Liver (tissue), 9 donors: ENCODE results near the gene GMDS. TPM values are rescaled to one million over a fixed set of nuclear protein-coding genes. Genes with fewer than 3 reads are reported as not detected.

Source experiments
- DNase-seq: peaks from one replicate; pipeline ENCODE4 v3.0.0-alpha.2; 2017; ENCODE audit warnings: low spot score
- H3K27ac ChIP-seq, 2 donors: one replicate each; pipeline ENCODE4 v1.7.0; 2013; ENCODE audit warnings: inconsistent platforms in 2 of 2, low read length in 2 of 2, control low read depth in 1 of 2, low read depth in 1 of 2, mild to moderate bottlenecking in 1 of 2
- H3K27me3 ChIP-seq, 4 donors: one replicate each; pipeline versions ENCODE4 v1.6.1 to v1.7.0; 2013; ENCODE audit warnings: low read length in 3 of 4, inconsistent platforms in 1 of 4, mild to moderate bottlenecking in 1 of 4, moderate library complexity in 1 of 4; ENCODE audit not compliant: control insufficient read depth in 4 of 4, insufficient read depth in 4 of 4
- H3K36me3 ChIP-seq, 4 donors: one replicate each; pipeline versions ENCODE4 v1.6.1 to v1.7.0; 2013; ENCODE audit warnings: low read length in 3 of 4, mild to moderate bottlenecking in 3 of 4, low read depth in 1 of 4, moderate library complexity in 1 of 4; ENCODE audit not compliant: control insufficient read depth in 4 of 4, insufficient read depth in 3 of 4
- H3K4me1 ChIP-seq, 4 donors: one replicate each; pipeline versions ENCODE4 v1.6.1 to v1.7.0; 2013; ENCODE audit warnings: low read length in 3 of 4, mild to moderate bottlenecking in 3 of 4, moderate library complexity in 1 of 4; ENCODE audit not compliant: control insufficient read depth in 4 of 4, insufficient read depth in 4 of 4
- H3K4me3 ChIP-seq, 3 donors: one replicate each; pipeline versions ENCODE4 v1.6.1 to v1.7.0; 2013; ENCODE audit warnings: low read length in 3 of 3, control low read depth in 1 of 3, low read depth in 1 of 3, mild to moderate bottlenecking in 1 of 3
- H3K9ac ChIP-seq, 2 donors: one replicate each; pipeline ENCODE4 v1.7.0; 2013; ENCODE audit warnings: low read length in 2 of 2, mild to moderate bottlenecking in 2 of 2, moderate library complexity in 2 of 2, control low read depth in 1 of 2, low read depth in 1 of 2
- H3K9me3 ChIP-seq, 4 donors: one replicate each; pipeline versions ENCODE4 v1.6.1 to v1.7.0; 2013; ENCODE audit warnings: low read length in 3 of 4; ENCODE audit not compliant: control insufficient read depth in 4 of 4
- ATF3 ChIP-seq: IDR thresholded peaks from 2 replicates; pipeline ENCODE4 v1.6.1; 2016; ENCODE audit warnings: antibody characterized with exemption
- CTCF ChIP-seq: fragments of 150-350 bp; IDR thresholded peaks from 2 replicates; pipeline ENCODE4 v1.5.1; 2017; ENCODE audit warnings: improper control_type of control experiment, low read depth, low read length; ENCODE audit not compliant: missing input control
- EGR1 ChIP-seq, 2 donors: IDR thresholded peaks; 2 replicates each; pipeline ENCODE4 v1.6.1; 2016 to 2018; ENCODE audit warnings: antibody characterized with exemption in 2 of 2, low read depth in 2 of 2
- FOXA1 ChIP-seq: IDR thresholded peaks from 2 replicates; pipeline ENCODE4 v1.6.1; 2016; ENCODE audit warnings: antibody characterized with exemption
- FOXA2 ChIP-seq: IDR thresholded peaks from 2 replicates; pipeline ENCODE4 v1.6.1; 2016; ENCODE audit warnings: antibody characterized with exemption
- GABPA ChIP-seq, 2 donors: IDR thresholded peaks in 1 of 2; conservative IDR thresholded peaks in 1 of 2; 2 replicates each; pipeline ENCODE4 v1.6.1; 2016; ENCODE audit warnings: antibody characterized with exemption in 2 of 2, mild to moderate bottlenecking in 1 of 2, moderate library complexity in 1 of 2
- HNF4A ChIP-seq, 2 donors: conservative IDR thresholded peaks; 2 replicates each; pipeline ENCODE4 v1.6.1; 2016; ENCODE audit warnings: antibody characterized with exemption in 2 of 2, mild to moderate bottlenecking in 2 of 2
- HNF4G ChIP-seq: IDR thresholded peaks from 2 replicates; pipeline ENCODE4 v1.6.1; 2016; ENCODE audit warnings: antibody characterized with exemption
- JUND ChIP-seq, 2 donors: IDR thresholded peaks; 2 replicates each; pipeline ENCODE4 v1.6.1; 2016; ENCODE audit warnings: antibody characterized with exemption in 2 of 2
- MAX ChIP-seq: IDR thresholded peaks from 2 replicates; pipeline ENCODE4 v1.6.1; 2016; ENCODE audit warnings: antibody characterized with exemption
- NR2F2 ChIP-seq: IDR thresholded peaks from 2 replicates; pipeline ENCODE4 v1.6.1; 2016; ENCODE audit warnings: antibody characterized with exemption
- RAD21 ChIP-seq, 2 donors: IDR thresholded peaks; 2 replicates each; pipeline ENCODE4 v1.6.1; 2016; ENCODE audit warnings: antibody characterized with exemption in 2 of 2, mild to moderate bottlenecking in 2 of 2
- REST ChIP-seq: IDR thresholded peaks from 2 replicates; pipeline ENCODE4 v1.6.1; 2016; ENCODE audit warnings: antibody characterized with exemption, mild to moderate bottlenecking
- RXRA ChIP-seq, 2 donors: IDR thresholded peaks; 2 replicates each; pipeline ENCODE4 v1.6.1; 2017 to 2018; ENCODE audit warnings: antibody characterized with exemption in 2 of 2, mild to moderate bottlenecking in 1 of 2
- SP1 ChIP-seq: IDR thresholded peaks from 2 replicates; pipeline ENCODE4 v1.6.1; 2018; ENCODE audit warnings: antibody characterized with exemption, mild to moderate bottlenecking
- TAF1 ChIP-seq: conservative IDR thresholded peaks from 2 replicates; pipeline ENCODE4 v1.6.1; 2016; ENCODE audit warnings: antibody characterized with exemption, mild to moderate bottlenecking
- YY1 ChIP-seq: IDR thresholded peaks from 2 replicates; pipeline ENCODE4 v1.6.1; 2016; ENCODE audit warnings: antibody characterized with exemption, mild to moderate bottlenecking
- ZBTB33 ChIP-seq: IDR thresholded peaks from 2 replicates; pipeline ENCODE4 v1.6.1; 2016; ENCODE audit warnings: antibody characterized with exemption
- WGBS: extraction: QIAGEN DNeasy Blood & Tissue Kit; methylation state at CpG from one replicate; pipeline ENCODE4 v1.1.7; 2013; 5-methylcytosine and 5-hydroxymethylcytosine counted together
- polyA plus RNA-seq, 2 donors: library from polyadenylated mRNA; stranded (reverse) in 1 of 2; unstranded in 1 of 2; fragments of 200-250 nt in 1 of 2; fragments of >200 nt in 1 of 2; fragmentation: Nextera tagmentation in 1 of 2; extraction: Ambion mirVana in 1 of 2; gene quantifications; one replicate each; pipeline versions ENCODE4 v1.2.1 to v1.2.3, GENCODE V29; 2013 to 2015
- total RNA-seq, 2 donors: library from RNA; depleted of rRNA; stranded (reverse); fragments of >200 nt; gene quantifications; one replicate each; pipeline ENCODE4 v1.2.3, GENCODE V29; 2014
- donor health status: healthy.
- donor health status: healthy.
- donor health status: healthy.
- donor health status: healthy.
- donor health status: healthy.

GMDS gene
- total and polyA plus RNA-seq, 4 donors, result 3.5 to 15.6 (median 13.0) TPM

- H3K27me3 ChIP-seq, result peaks cover 0 to 13% (median 8%) of the 10 kb centered on the region in 4 donors
- DNase-seq, result no peak
- no peak overlapping the region for H3K9ac ChIP-seq
- no peak for TF ChIP-seq FOXA1
- TF ChIP-seq TAF1, result no peak
- TF ChIP-seq FOXA2, result no peak
- no peak for TF ChIP-seq RAD21 (IDR thresholded peaks at IDR 0.05)
- TF ChIP-seq REST, result no peak
- TF ChIP-seq GABPA (IDR thresholded peaks at IDR 0.05 in 1 of 2, conservative IDR thresholded peaks at IDR 0.05 in 1 of 2), result no peak
- no peak for TF ChIP-seq RXRA (IDR thresholded peaks at IDR 0.05)
- no peak for TF ChIP-seq EGR1 (IDR thresholded peaks at IDR 0.05; ENCODE audit: low read depth in 2 of 2)
- TF ChIP-seq ATF3, result no peak
- no peak for TF ChIP-seq ZBTB33
- TF ChIP-seq CTCF, result no peak
- no peak for TF ChIP-seq NR2F2
- no peak for TF ChIP-seq HNF4A (conservative IDR thresholded peaks at IDR 0.05)
- no peak for TF ChIP-seq HNF4G
- no peak for TF ChIP-seq MAX
- TF ChIP-seq JUND (IDR thresholded peaks at IDR 0.05), result no peak
- TF ChIP-seq YY1, result no peak
- no peak for TF ChIP-seq SP1
- no peaks in the 10 kb centered on the region for H3K9me3 ChIP-seq
- 87% methylated on average over 12 of the region's 12 CpGs for WGBS
- H3K4me1 ChIP-seq, result peaks cover 5 to 28% (median 12%) of the 10 kb centered on the region in 4 donors
- no peak overlapping the region for H3K4me3 ChIP-seq
- H3K36me3 ChIP-seq, result peaks cover 0 to 2% (median 0%) of the 10 kb centered on the region in 4 donors
- no peak overlapping the region for H3K27ac ChIP-seq
Observed at GRCh38 chr6:1623769-1624057, 621.7 kb downstream of the GMDS start.
